Measurements from ENCODE around the gene LAMP2. TPM values are rescaled to one million over a fixed set of nuclear protein-coding genes. Genes with fewer than 3 reads are reported as not detected.

The LAMP2 gene
- total and polyA plus RNA-seq, 10 of the 15 experiments (the other 5 are each of a cell fraction or from before 2014, with no cell fraction given): 21.0 to 48.1 (median 27.3) TPM

GRCh38 chrX:120446498-120446897 lies 22.6 kb downstream of the LAMP2 start:
- H2AFZ ChIP-seq (ENCODE audit: control insufficient read depth, low read depth, low read length): no peak overlapping the region
- H3K4me2 ChIP-seq (ENCODE audit: control insufficient read depth, insufficient read depth): no peak overlapping the region
- no peak for FAIRE-seq
- no peaks in the 10 kb centered on the region for H3K9me3 ChIP-seq (replicated peaks; ENCODE audit: control insufficient read depth, insufficient read depth, low read length)
- ChIA-PET POLR2A (interaction anchor here (0.6 kb wide), 1 partner anchor 10 kb away, joined by 5 read pairs; no protein-coding TSS in a partner anchor), RAD21 (ENCODE audit: unreplicated experiment) (interaction anchor here (0.7 kb wide), 1 partner anchor 233 kb away, joined by 3 read pairs; no protein-coding TSS in a partner anchor), CTCF (interaction anchor here (1.1 kb wide), 1 partner anchor 11 kb away, joined by 4 read pairs; no protein-coding TSS in a partner anchor), SMC1A (ENCODE audit: uncharacterized antibody, unreplicated experiment) (interaction anchor here (0.6 to 0.8 kb wide), 2 partner anchors 10 to 588 kb away, joined by 3 read pairs; no protein-coding TSS in a partner anchor)
- no peaks in the 10 kb centered on the region for H4K20me1 ChIP-seq (ENCODE audit: control insufficient read depth, insufficient read depth)
- no peak for DNase-seq (ENCODE audit: low read depth, low spot score)
- no peak overlapping the region for H3K27ac ChIP-seq (ENCODE audit: control insufficient read depth, insufficient read depth)
- H3K9ac ChIP-seq (ENCODE audit: control insufficient read depth, insufficient read depth, low read length): no peak overlapping the region
- no peak for ATAC-seq
- H3K79me2 ChIP-seq (ENCODE audit: control insufficient read depth, insufficient read depth, low read length): no peaks in the 10 kb centered on the region
- H3K36me3 ChIP-seq (ENCODE audit: control insufficient read depth in 2 of 2, insufficient read depth in 2 of 2, low read length in 1 of 2): peaks cover 0 to 5% of the 10 kb centered on the region in 2 experiments; a peak in 2 of 4 replicates
- TF ChIP-seq ATF2 (IDR thresholded peaks at IDR 0.05; ENCODE audit: low read length) (no peak), WRNIP1 (IDR thresholded peaks at IDR 0.05; ENCODE audit: borderline replicate concordance, low read depth, low read length) (no peak), PBX3 (IDR thresholded peaks at IDR 0.05; ENCODE audit: insufficient replicate concordance, low read depth, low read length) (no peak), SRF (IDR thresholded peaks at IDR 0.05; ENCODE audit: low read depth in 2 of 2, low read length in 2 of 2) (no peak), TARDBP (IDR thresholded peaks at IDR 0.05; ENCODE audit: borderline replicate concordance) (no peak), NFYB (IDR thresholded peaks at IDR 0.05; ENCODE audit: insufficient read depth, low read depth, low read length) (no peak)
- WGBS (ENCODE audit: insufficient coverage, insufficient replicate concordance, low lambda C conversion rate, missing lambda C conversion rate): 51% methylated on average over 8 of the region's 8 CpGs
- intact Hi-C loops (cut with micrococcal nuclease; ENCODE audit: unreplicated experiment): no loop called here
- no TSS peak for BruUV-seq (replicated peaks)
- no peaks in the 10 kb centered on the region; a peak in 1 of 4 replicates for H3K27me3 ChIP-seq (replicated peaks in 1 of 2; ENCODE audit: control insufficient read depth in 2 of 2, insufficient read depth in 2 of 2, low read length in 1 of 2)
- no peaks in the 10 kb centered on the region for H3K4me1 ChIP-seq (ENCODE audit: control insufficient read depth, insufficient read depth, low read length)
- in situ Hi-C loops (cut with MboI): no loop called here
- no peak overlapping the region for H3K4me3 ChIP-seq

Data from GM12878 (cell line).